ENCODE data around the gene RHBDF2. TPM values are rescaled to one million over a fixed set of nuclear protein-coding genes. Genes with fewer than 3 reads are reported as not detected.

The RHBDF2 gene
- total RNA-seq, 1 donor from 2014 or later: 3.7 TPM

DNA sequence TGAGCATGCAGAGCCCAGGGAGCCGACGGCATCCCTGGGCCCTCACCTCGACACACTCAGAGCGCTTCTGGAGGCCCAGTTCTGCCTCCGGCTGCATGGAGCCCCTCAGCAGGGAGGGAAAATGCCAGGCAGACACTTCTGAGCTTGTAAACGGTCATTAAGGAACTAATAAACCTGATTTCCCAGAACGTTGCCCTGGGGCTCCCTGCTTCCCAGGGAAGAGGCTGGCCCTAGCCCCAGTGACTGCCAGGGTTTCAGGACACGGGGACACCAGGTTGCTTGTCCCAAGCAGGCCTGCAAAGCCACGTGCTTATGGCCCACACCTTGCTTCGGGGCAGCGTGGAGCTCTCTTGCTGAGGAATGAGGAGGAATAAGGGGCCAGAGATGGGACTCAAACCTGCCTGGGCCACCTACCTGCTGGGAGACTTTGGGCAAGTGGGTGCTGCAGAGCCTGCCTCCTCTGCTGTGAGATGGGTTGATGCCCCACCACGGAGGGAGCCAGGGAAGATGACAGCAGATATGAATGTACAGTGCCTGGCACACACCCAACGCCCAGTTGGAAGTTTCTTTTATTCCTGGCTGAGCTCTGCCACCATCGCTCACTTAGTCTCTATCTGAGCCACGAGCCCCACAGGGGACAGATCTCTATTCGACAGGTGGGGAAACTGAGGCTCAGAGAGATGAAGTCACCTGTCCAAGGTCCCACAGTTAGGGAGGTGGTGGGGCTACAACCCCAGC, 5.4 kb downstream of the RHBDF2 start:
- H3K27ac ChIP-seq (ENCODE audit: low read depth, low read length): no peak overlapping the region
- H3K9ac ChIP-seq (ENCODE audit: low read depth in 1 of 3, low read length in 3 of 3): peak overlapping the region in 1 of 3 donors; percentile 40
- H3K36me3 ChIP-seq (ENCODE audit: control insufficient read depth in 3 of 3, insufficient read depth in 3 of 3, low read length in 3 of 3): no peaks in the 10 kb centered on the region
- H3K27me3 ChIP-seq (ENCODE audit: control insufficient read depth in 3 of 3, insufficient read depth in 3 of 3, low read length in 3 of 3): no peaks in the 10 kb centered on the region
- no peak overlapping the region for H3K4me3 ChIP-seq (ENCODE audit: low read length in 3 of 3)
- no peaks in the 10 kb centered on the region for H3K9me3 ChIP-seq (ENCODE audit: control insufficient read depth in 3 of 3, low read length in 3 of 3)
- peaks cover 48 to 81% (median 80%) of the 10 kb centered on the region in 3 donors for H3K4me1 ChIP-seq (ENCODE audit: control insufficient read depth in 3 of 3, insufficient read depth in 3 of 3, low read length in 3 of 3)

DNA sequence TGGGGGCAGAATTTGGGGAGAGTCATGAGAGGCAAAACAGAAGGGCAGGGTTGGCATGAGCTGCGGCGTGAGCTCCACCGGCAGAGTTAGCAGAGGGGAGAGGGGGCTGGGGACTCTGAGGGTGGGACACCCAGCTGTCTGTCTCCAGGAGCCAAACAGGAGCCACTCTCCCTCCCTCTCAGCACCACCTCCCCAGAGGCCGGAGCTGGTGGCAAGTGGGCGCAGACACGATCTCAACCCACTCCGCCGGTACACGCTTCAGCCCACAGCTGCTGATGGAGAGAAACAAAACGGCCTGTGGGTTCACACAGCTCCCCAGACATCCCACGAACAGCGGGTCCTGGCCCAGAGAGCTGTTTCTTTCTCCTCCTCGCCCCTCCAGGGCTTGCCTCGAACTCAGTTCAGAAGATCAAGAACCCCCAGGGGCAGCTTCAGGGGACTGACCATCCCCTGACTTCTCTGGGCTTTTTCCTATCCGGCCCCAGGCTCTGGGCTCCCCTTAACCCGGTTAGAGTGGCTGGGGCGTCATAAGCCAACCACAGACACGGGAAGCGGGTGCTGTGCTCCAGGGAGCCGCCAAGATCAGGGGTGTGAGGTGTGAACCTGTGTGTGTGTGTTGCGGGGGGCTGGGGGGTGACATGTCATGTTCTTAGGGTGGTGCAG, 7.6 kb downstream of the RHBDF2 start:
- Histone ChIP-seq H3K4me3 (ENCODE audit: low read length in 3 of 3) (peak overlapping the region in 2 of 3 donors; percentile 27 to 49), H3K9me3 (ENCODE audit: control insufficient read depth in 3 of 3, low read length in 3 of 3) (no peaks in the 10 kb centered on the region), H3K27me3 (ENCODE audit: control insufficient read depth in 3 of 3, insufficient read depth in 3 of 3, low read length in 3 of 3) (no peaks in the 10 kb centered on the region), H3K9ac (ENCODE audit: low read depth in 1 of 3, low read length in 3 of 3) (peak overlapping the region; percentile 53 to 62 (median 59)), H3K4me1 (ENCODE audit: control insufficient read depth in 3 of 3, insufficient read depth in 3 of 3, low read length in 3 of 3) (peaks cover 32 to 66% (median 60%) of the 10 kb centered on the region in 3 donors), H3K27ac (ENCODE audit: low read depth, low read length) (peak overlapping the region; percentile 74), H3K36me3 (ENCODE audit: control insufficient read depth in 3 of 3, insufficient read depth in 3 of 3, low read length in 3 of 3) (no peaks in the 10 kb centered on the region)

- Histone ChIP-seq H3K27me3 (ENCODE audit: control insufficient read depth in 3 of 3, insufficient read depth in 3 of 3, low read length in 3 of 3) (no peaks in the 10 kb centered on the region), H3K4me1 (ENCODE audit: control insufficient read depth in 3 of 3, insufficient read depth in 3 of 3, low read length in 3 of 3) (peaks cover 26 to 60% (median 54%) of the 10 kb centered on the region in 3 donors), H3K36me3 (ENCODE audit: control insufficient read depth in 3 of 3, insufficient read depth in 3 of 3, low read length in 3 of 3) (no peaks in the 10 kb centered on the region), H3K4me3 (ENCODE audit: low read length in 3 of 3) (peak overlapping the region in 2 of 3 donors; percentile 32 to 49), H3K9me3 (ENCODE audit: control insufficient read depth in 3 of 3, low read length in 3 of 3) (no peaks in the 10 kb centered on the region), H3K27ac (ENCODE audit: low read depth, low read length) (peak overlapping the region; percentile 74), H3K9ac (ENCODE audit: low read depth in 1 of 3, low read length in 3 of 3) (peak overlapping the region; percentile 53 to 62 (median 59))
These were observed 8.2 kb downstream of the RHBDF2 start for GRCh38 chr17:76492989-76493501.

DNA sequence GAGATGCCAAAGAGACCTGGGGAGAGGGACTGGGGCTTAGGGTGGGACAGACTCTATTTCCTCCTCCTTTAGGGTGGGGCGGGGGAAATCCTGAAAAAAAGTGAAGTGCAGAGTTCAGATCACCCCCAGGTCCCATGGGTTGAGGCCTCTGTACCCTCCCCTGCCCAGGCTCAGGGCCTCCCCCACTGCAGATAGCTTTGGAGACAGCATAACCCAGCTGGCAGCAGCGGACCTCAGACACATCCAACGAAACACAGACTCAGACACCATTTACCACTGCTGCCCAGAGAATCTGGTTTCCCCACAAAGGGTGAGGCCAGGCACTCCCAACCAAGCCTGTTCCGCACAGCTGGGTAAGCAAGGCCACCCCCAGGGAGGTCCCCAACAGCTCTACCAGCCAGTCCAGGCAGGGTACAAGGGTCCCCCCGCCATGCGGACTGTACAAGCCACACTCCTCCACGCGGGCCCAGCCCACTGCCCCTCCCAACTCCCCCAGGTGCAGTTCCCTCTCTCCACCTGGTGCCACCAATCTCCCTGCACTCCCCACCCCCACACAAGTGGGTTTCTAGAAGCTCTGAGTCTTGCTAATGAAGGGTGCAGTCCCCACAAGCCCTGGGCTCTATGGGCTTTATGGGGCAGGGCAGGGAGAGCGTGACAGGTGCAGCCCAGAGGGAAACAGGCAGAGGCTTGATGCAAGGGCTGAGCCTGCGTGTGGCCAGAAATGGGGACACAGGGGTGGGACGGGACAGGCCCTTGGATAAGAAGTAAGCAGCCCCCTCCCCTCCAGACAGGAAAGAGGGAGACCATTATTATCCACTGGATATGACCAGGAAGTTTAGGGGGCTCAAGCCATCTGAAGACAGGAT, 8.9 kb downstream of the RHBDF2 start:
- H3K36me3 ChIP-seq (ENCODE audit: control insufficient read depth in 3 of 3, insufficient read depth in 3 of 3, low read length in 3 of 3): no peaks in the 10 kb centered on the region
- peak overlapping the region; percentile 74 for H3K27ac ChIP-seq (ENCODE audit: low read depth, low read length)
- H3K9me3 ChIP-seq (ENCODE audit: control insufficient read depth in 3 of 3, low read length in 3 of 3): no peaks in the 10 kb centered on the region
- peak overlapping the region; percentile 53 to 62 (median 59) for H3K9ac ChIP-seq (ENCODE audit: low read depth in 1 of 3, low read length in 3 of 3)
- peaks cover 20 to 53% (median 47%) of the 10 kb centered on the region in 3 donors for H3K4me1 ChIP-seq (ENCODE audit: control insufficient read depth in 3 of 3, insufficient read depth in 3 of 3, low read length in 3 of 3)
- peak overlapping the region in 2 of 3 donors; percentile 32 to 49 for H3K4me3 ChIP-seq (ENCODE audit: low read length in 3 of 3)
- H3K27me3 ChIP-seq (ENCODE audit: control insufficient read depth in 3 of 3, insufficient read depth in 3 of 3, low read length in 3 of 3): no peaks in the 10 kb centered on the region

GRCh38 chr17:76491271-76492122, 9.7 kb downstream of the RHBDF2 start:
- Histone ChIP-seq H3K27ac (ENCODE audit: low read depth, low read length) (peak overlapping the region; percentile 74), H3K36me3 (ENCODE audit: control insufficient read depth in 3 of 3, insufficient read depth in 3 of 3, low read length in 3 of 3) (no peaks in the 10 kb centered on the region), H3K4me1 (ENCODE audit: control insufficient read depth in 3 of 3, insufficient read depth in 3 of 3, low read length in 3 of 3) (peaks cover 20 to 46% (median 39%) of the 10 kb centered on the region in 3 donors), H3K27me3 (ENCODE audit: control insufficient read depth in 3 of 3, insufficient read depth in 3 of 3, low read length in 3 of 3) (no peaks in the 10 kb centered on the region), H3K9ac (ENCODE audit: low read depth in 1 of 3, low read length in 3 of 3) (no peak overlapping the region), H3K4me3 (ENCODE audit: low read length in 3 of 3) (no peak overlapping the region), H3K9me3 (ENCODE audit: control insufficient read depth in 3 of 3, low read length in 3 of 3) (no peaks in the 10 kb centered on the region)

DNA sequence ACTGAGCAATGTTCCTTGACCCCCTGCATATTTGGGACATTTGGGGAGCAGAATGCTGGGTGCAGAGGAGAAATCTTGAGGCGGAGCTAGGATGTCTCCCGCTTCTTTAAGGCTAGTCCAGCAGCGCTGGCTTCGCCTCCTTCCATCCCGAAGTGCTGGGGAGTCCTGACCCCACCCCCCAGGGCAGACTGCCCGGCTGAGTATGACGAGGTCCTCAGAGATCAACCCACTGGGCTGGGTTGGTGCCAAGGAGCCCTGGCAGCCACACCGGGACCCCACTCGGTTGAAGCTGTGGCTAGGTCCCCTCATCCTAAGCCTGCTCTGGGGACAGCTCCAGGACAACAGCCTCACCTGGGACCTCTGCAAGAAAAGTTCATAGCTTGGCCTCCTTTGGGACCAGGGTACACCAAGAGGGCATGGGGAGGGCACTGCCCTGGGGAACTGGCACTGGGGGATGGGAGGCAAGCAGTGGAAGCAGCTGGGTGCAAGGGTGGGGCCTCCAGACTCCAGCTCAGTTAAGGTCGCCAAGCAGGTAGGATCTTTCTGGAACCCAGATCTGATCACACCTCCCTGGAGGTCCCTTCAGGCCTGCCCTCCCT, 11.0 kb downstream of the RHBDF2 start:
- H3K36me3 ChIP-seq (ENCODE audit: control insufficient read depth in 3 of 3, insufficient read depth in 3 of 3, low read length in 3 of 3): no peaks in the 10 kb centered on the region
- no peaks in the 10 kb centered on the region for H3K9me3 ChIP-seq (ENCODE audit: control insufficient read depth in 3 of 3, low read length in 3 of 3)
- no peak overlapping the region for H3K9ac ChIP-seq (ENCODE audit: low read depth in 1 of 3, low read length in 3 of 3)
- H3K27me3 ChIP-seq (ENCODE audit: control insufficient read depth in 3 of 3, insufficient read depth in 3 of 3, low read length in 3 of 3): no peaks in the 10 kb centered on the region
- H3K27ac ChIP-seq (ENCODE audit: low read depth, low read length): no peak overlapping the region
- no peak overlapping the region for H3K4me3 ChIP-seq (ENCODE audit: low read length in 3 of 3)
- peaks cover 20 to 44% (median 37%) of the 10 kb centered on the region in 3 donors for H3K4me1 ChIP-seq (ENCODE audit: control insufficient read depth in 3 of 3, insufficient read depth in 3 of 3, low read length in 3 of 3)

DNA sequence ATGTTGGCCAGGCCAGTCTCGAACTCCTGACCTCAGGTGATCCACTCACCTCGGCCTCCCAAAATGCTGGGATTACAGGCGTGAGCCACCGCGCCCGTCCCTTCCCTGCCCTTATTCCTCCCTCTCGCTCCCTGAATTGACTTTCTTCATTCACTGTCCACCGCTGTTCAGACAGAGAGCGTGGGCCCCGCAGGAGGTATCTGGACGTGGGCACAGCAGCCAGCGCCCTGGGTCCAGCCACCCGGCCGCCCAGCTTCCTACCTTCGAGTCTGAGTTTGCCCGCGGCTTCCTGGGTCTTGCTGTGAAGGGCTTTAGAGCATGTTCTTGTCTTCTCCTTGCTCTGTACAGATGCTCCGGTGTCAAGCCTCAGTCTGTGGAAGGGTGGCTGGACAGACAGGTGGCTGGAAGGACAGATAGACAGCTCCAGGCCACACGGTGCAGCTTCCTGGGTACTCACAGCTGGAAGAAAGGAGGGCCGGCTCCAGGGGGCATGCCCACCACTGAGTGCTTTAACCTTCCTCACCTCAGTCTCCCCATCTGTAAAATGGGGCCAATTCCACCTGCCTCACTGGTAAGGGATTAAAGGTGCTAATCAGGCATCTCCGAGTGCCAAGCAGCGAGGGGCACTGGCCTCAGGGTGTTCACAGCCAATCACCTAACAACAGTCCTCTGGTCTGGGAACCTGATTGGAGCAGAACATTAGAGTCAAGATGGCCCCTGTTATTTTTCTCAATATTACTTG, 13.6 kb downstream of the RHBDF2 start:
- no peak overlapping the region for H3K27ac ChIP-seq (ENCODE audit: low read depth, low read length)
- no peak overlapping the region for H3K9ac ChIP-seq (ENCODE audit: low read depth in 1 of 3, low read length in 3 of 3)
- no peaks in the 10 kb centered on the region for H3K9me3 ChIP-seq (ENCODE audit: control insufficient read depth in 3 of 3, low read length in 3 of 3)
- H3K4me3 ChIP-seq (ENCODE audit: low read length in 3 of 3): no peak overlapping the region
- H3K36me3 ChIP-seq (ENCODE audit: control insufficient read depth in 3 of 3, insufficient read depth in 3 of 3, low read length in 3 of 3): no peaks in the 10 kb centered on the region
- H3K27me3 ChIP-seq (ENCODE audit: control insufficient read depth in 3 of 3, insufficient read depth in 3 of 3, low read length in 3 of 3): no peaks in the 10 kb centered on the region
- H3K4me1 ChIP-seq (ENCODE audit: control insufficient read depth in 3 of 3, insufficient read depth in 3 of 3, low read length in 3 of 3): peaks cover 8 to 31% (median 21%) of the 10 kb centered on the region in 3 donors

DNA sequence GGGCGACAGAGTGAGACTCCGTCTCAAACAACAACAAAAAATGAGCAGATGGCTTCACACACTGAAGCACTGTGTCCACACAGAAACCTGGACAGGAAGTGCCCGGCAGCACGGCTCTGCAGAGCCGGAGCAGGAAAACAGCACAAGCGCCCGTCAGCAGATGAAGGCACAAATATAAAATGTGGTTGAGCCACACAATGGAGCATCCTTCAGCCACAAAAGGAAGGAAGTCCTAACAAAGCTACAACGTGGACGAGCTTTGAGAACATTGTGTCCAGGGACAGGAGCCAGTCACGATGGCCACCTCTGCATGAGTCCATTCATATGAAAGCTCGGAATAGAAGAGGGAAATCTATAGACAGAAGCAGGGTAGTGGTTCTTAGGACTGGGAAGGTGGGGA, 15.7 kb downstream of the RHBDF2 start:
- no peaks in the 10 kb centered on the region for H3K27me3 ChIP-seq (ENCODE audit: control insufficient read depth in 3 of 3, insufficient read depth in 3 of 3, low read length in 3 of 3)
- H3K36me3 ChIP-seq (ENCODE audit: control insufficient read depth in 3 of 3, insufficient read depth in 3 of 3, low read length in 3 of 3): peaks cover 0 to 5% (median 0%) of the 10 kb centered on the region in 3 donors
- H3K9me3 ChIP-seq (ENCODE audit: control insufficient read depth in 3 of 3, low read length in 3 of 3): no peaks in the 10 kb centered on the region
- H3K4me3 ChIP-seq (ENCODE audit: low read length in 3 of 3): no peak overlapping the region
- H3K4me1 ChIP-seq (ENCODE audit: control insufficient read depth in 3 of 3, insufficient read depth in 3 of 3, low read length in 3 of 3): peaks cover 4 to 12% (median 6%) of the 10 kb centered on the region in 3 donors
- no peak overlapping the region for H3K27ac ChIP-seq (ENCODE audit: low read depth, low read length)
- no peak overlapping the region for H3K9ac ChIP-seq (ENCODE audit: low read depth in 1 of 3, low read length in 3 of 3)

All from skeletal muscle tissue (tissue), 4 donors.